Fibroblast of skin of right biceps (primary cell): Measurements from ENCODE around the gene ZBED5.
"Not testable (repeated sequence)": the region's sequence is repeated elsewhere in the genome, so short reads cannot be mapped to it uniquely, and the experiment has no call there.

Source experiments
- DNase-seq: peaks from one replicate; pipeline ENCODE4 v3.0.0-alpha.2; 2013

Gene ZBED5

GRCh38 chr11:10836884-10837283, 21.0 kb downstream of the ZBED5 start:
- not testable (repeated sequence) for DNase-seq

- no peak for DNase-seq
Measured at GRCh38 chr11:10829139-10829538, 28.7 kb downstream of the ZBED5 start.

GRCh38 chr11:10828402-10828801, 29.5 kb downstream of the ZBED5 start:
- DNase-seq = no peak

GRCh38 chr11:10824888-10825287, 33.0 kb downstream of the ZBED5 start:
- no peak for DNase-seq

GRCh38 chr11:10823152-10823579, 34.7 kb downstream of the ZBED5 start:
- DNase-seq = no peak

GRCh38 chr11:10822491-10822890, 35.4 kb downstream of the ZBED5 start:
- DNase-seq = not testable (repeated sequence)

GRCh38 chr11:10818594-10818993, 39.3 kb downstream of the ZBED5 start:
- DNase-seq = peak; percentile 95

GRCh38 chr11:10813945-10814344, 43.9 kb downstream of the ZBED5 start:
- no peak for DNase-seq

GRCh38 chr11:10809373-10810160, 48.3 kb downstream of the ZBED5 start:
- peak; percentile 88 for DNase-seq

GRCh38 chr11:10808553-10809372, 49.1 kb downstream of the ZBED5 start, which contains the start of gene EIF4G2:
Gene EIF4G2 (minus strand): TSS chr11:10808926.
- peak; percentile 99 for DNase-seq

- no peak for DNase-seq
Measured at GRCh38 chr11:10808235-10808552, 49.7 kb downstream of the ZBED5 start.

- DNase-seq = peak; percentile 54
Measured at GRCh38 chr11:10807493-10808234, 50.2 kb downstream of the ZBED5 start.

- DNase-seq = no peak
Measured at GRCh38 chr11:10806206-10806605, 51.6 kb downstream of the ZBED5 start.

GRCh38 chr11:10805741-10806140, 52.1 kb downstream of the ZBED5 start:
- DNase-seq = no peak

GRCh38 chr11:10803676-10804075, 54.2 kb downstream of the ZBED5 start:
- no peak for DNase-seq
